GM12874 (cell line): ENCODE data around the gene ZAP70.

Experiments used
- CTCF ChIP-seq: IDR thresholded peaks from 2 replicates; pipeline ENCODE4 v1.5.1; 2011; ENCODE audit warnings: low read depth, mild to moderate bottlenecking, control low read depth, low read length, moderate library complexity; ENCODE audit not compliant: insufficient read depth

ZAP70 gene

GRCh38 chr2:97728091-97728731 lies 14.8 kb downstream of the ZAP70 start:
- TF ChIP-seq CTCF: no peak

- no peak for TF ChIP-seq CTCF
These were observed 16.9 kb downstream of the ZAP70 start for GRCh38 chr2:97730245-97730644.

GRCh38 chr2:97731274-97732020 lies 18.1 kb downstream of the ZAP70 start:
- TF ChIP-seq CTCF: no peak

- no peak for TF ChIP-seq CTCF
These were observed 19.3 kb downstream of the ZAP70 start for GRCh38 chr2:97732436-97733340.

DNA sequence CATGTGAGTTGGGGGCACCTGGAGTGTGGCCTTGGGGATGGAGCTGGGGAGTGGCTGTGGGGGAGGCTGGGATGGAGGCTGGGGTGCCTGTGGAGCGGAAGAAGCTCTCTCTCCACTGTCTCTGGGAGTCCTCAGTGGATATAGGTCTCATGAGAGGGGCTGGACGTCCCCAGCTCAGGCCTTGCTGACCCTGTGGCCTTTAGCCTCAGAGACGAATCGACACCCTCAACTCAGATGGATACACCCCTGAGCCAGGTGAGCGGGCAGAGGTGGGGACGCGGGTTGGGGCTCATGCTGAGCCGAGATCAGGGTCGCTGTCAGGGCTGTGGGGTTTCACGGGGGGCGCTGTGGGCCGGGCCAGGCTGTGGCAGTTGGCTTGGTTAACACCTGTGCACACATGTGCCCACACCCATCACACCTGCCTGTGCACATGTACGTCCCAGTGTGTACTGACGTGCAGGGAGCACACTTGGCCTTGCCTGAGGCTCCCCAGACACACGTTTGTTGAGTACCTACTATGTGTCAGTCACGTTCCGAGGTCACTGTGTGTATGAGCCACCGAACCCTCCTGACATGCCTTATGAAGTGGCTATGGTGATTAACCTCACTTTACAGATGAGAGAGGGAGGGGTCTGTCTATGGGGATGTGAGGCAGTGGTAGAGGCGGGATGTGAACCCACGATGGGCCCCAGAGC lies 20.1 kb downstream of the ZAP70 start:
- TF ChIP-seq CTCF: no peak

GRCh38 chr2:97734061-97735051 lies 21.0 kb downstream of the ZAP70 start:
- TF ChIP-seq CTCF: no peak
